ENCODE data around the gene COL21A1.

GRCh38 chr6:56040889-56041301 is 206.5 kb downstream of the COL21A1 start:
- no peak for TF ChIP-seq POLR2A (IDR thresholded peaks at IDR 0.05)
- TF ChIP-seq, protein P1, sequence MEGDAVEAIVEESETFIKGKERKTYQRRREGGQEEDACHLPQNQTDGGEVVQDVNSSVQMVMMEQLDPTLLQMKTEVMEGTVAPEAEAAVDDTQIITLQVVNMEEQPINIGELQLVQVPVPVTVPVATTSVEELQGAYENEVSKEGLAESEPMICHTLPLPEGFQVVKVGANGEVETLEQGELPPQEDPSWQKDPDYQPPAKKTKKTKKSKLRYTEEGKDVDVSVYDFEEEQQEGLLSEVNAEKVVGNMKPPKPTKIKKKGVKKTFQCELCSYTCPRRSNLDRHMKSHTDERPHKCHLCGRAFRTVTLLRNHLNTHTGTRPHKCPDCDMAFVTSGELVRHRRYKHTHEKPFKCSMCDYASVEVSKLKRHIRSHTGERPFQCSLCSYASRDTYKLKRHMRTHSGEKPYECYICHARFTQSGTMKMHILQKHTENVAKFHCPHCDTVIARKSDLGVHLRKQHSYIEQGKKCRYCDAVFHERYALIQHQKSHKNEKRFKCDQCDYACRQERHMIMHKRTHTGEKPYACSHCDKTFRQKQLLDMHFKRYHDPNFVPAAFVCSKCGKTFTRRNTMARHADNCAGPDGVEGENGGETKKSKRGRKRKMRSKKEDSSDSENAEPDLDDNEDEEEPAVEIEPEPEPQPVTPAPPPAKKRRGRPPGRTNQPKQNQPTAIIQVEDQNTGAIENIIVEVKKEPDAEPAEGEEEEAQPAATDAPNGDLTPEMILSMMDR (IDR thresholded peaks at IDR 0.05): no peak

All from vagina (tissue), 2 donors.